NCI-H460 (cell line): Measurements from ENCODE around the gene CARD9. TPM values are rescaled to one million over a fixed set of nuclear protein-coding genes. Genes with fewer than 3 reads are reported as not detected.

ENCODE experiments used
- total RNA-seq: library from RNA; depleted of rRNA; stranded (reverse); fragments of >200 nt; shearing (Covaris generic); gene quantifications from 2 replicates; pipeline ENCODE4 v1.2.3, GENCODE V29; 2014; rRNA removed

CARD9 gene
- total RNA-seq, 1 experiment from 2014 or later: 0.22 TPM

Other genes starting within 250 kb of the CARD9 start
- gene LHX3, start 168.5 kb downstream of the CARD9 start, total RNA-seq: 0.07 TPM in 1 of 2 replicates, not detected in the other
- gene QSOX2, start 127.9 kb downstream of the CARD9 start, total RNA-seq: 24.1 and 26.3 TPM in 2 replicates
- gene CCDC187, start 69.6 kb downstream of the CARD9 start, total RNA-seq: 0.05 and 0.09 TPM in 2 replicates
- 17.3 and 19.8 TPM in 2 replicates for gene GPSM1, start 46.1 kb downstream of the CARD9 start, total RNA-seq
- gene DNLZ, start 9.9 kb downstream of the CARD9 start, total RNA-seq: 15.0 and 20.4 TPM in 2 replicates
- gene SNAPC4, start 26.5 kb upstream of the CARD9 start, total RNA-seq: 6.5 and 8.2 TPM in 2 replicates
- 107 and 110 TPM in 2 replicates for gene ENTR1, start 36.9 kb upstream of the CARD9 start, total RNA-seq
- gene PMPCA, start 37.0 kb upstream of the CARD9 start, total RNA-seq: 45.6 and 59.7 TPM in 2 replicates
- 8.6 and 9.6 TPM in 2 replicates for gene INPP5E, start 66.2 kb upstream of the CARD9 start, total RNA-seq
- gene SEC16A, start 109.4 kb upstream of the CARD9 start, total RNA-seq: 26.3 and 29.2 TPM in 2 replicates
- 8.0 and 12.5 TPM in 2 replicates for gene NOTCH1, start 172.4 kb upstream of the CARD9 start, total RNA-seq